HL-60 (cell line): ENCODE measurements around the gene PCSK9.
A peak's percentile ranks its signal among the peaks of the same experiment; 100 is the strongest.

Source experiments
- DNase-seq, 2 experiments: peaks; one replicate each; pipeline ENCODE4 v3.0.0-alpha.2; 2010 to 2020; ENCODE audit warnings: low read depth in 1 of 2, low spot score in 1 of 2
- H3K27ac ChIP-seq: fragments of 250-450 bp; sonication (Bioruptor Pico); replicated peaks from 2 replicates; pipeline ENCODE4 v1.5.1; 2020; ENCODE audit warnings: mild to moderate bottlenecking, moderate library complexity
- H3K27me3 ChIP-seq: fragments of 250-450 bp; sonication (Bioruptor Pico); 2 replicates; pipeline ENCODE4 v1.5.1; 2021; ENCODE audit warnings: mild to moderate bottlenecking, moderate library complexity; ENCODE audit not compliant: insufficient read depth, poor library complexity, severe bottlenecking
- H3K4me3 ChIP-seq: replicated peaks from 2 replicates; pipeline ENCODE4 v1.5.1; 2011; ENCODE audit warnings: mild to moderate bottlenecking, control low read depth, low read length; ENCODE audit not compliant: insufficient read depth
- GABPA ChIP-seq: IDR thresholded peaks from 2 replicates; pipeline ENCODE4 v1.6.1; 2012; ENCODE audit warnings: low read depth
- POLR2AphosphoS5 ChIP-seq: IDR thresholded peaks from 2 replicates; pipeline ENCODE4 v1.6.1; 2012; ENCODE audit warnings: low read depth
- SPI1 ChIP-seq: IDR thresholded peaks from 2 replicates; pipeline ENCODE4 v1.6.1; 2012; ENCODE audit warnings: low read depth, mild to moderate bottlenecking, borderline replicate concordance
- TF ChIP-seq, protein P1 (sequence below): IDR thresholded peaks from one replicate; pipeline ENCODE4 v1.5.1; 2011; ENCODE audit warnings: low read length, control low read depth, inconsistent platforms; ENCODE audit not compliant: insufficient read depth
- TF ChIP-seq, protein P2 (sequence below): IDR thresholded peaks from 2 replicates; pipeline ENCODE4 v1.6.1; 2012; ENCODE audit warnings: low read depth; ENCODE audit not compliant: insufficient replicate concordance

PCSK9 gene

DNA sequence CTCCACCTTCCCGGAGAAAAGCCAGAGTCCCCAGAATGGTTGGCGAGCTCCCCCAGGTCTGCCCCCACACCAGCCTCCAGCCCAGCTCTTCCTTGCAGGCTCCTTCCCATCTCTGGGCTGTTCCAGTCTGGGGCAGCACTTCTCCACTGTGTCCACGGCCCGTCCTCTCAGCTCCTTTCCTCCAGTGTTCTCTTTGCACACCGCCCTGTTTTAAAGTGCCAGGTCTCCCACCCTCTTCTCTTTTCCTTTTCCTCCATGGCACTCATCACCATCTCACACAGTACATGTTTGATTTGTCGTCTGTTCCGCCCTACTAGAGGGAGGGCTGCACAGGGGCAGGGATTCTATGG is 6.1 kb upstream of the PCSK9 start:
- Histone ChIP-seq H3K4me3 (no peak overlapping the region), H3K27me3 (peaks cover 8% of the 10 kb centered on the region), H3K27ac (no peak overlapping the region)
- no peak for DNase-seq
- no peak for TF ChIP-seq SPI1
- TF ChIP-seq, protein P1, sequence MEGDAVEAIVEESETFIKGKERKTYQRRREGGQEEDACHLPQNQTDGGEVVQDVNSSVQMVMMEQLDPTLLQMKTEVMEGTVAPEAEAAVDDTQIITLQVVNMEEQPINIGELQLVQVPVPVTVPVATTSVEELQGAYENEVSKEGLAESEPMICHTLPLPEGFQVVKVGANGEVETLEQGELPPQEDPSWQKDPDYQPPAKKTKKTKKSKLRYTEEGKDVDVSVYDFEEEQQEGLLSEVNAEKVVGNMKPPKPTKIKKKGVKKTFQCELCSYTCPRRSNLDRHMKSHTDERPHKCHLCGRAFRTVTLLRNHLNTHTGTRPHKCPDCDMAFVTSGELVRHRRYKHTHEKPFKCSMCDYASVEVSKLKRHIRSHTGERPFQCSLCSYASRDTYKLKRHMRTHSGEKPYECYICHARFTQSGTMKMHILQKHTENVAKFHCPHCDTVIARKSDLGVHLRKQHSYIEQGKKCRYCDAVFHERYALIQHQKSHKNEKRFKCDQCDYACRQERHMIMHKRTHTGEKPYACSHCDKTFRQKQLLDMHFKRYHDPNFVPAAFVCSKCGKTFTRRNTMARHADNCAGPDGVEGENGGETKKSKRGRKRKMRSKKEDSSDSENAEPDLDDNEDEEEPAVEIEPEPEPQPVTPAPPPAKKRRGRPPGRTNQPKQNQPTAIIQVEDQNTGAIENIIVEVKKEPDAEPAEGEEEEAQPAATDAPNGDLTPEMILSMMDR, result no peak
- TF ChIP-seq, protein P2, sequence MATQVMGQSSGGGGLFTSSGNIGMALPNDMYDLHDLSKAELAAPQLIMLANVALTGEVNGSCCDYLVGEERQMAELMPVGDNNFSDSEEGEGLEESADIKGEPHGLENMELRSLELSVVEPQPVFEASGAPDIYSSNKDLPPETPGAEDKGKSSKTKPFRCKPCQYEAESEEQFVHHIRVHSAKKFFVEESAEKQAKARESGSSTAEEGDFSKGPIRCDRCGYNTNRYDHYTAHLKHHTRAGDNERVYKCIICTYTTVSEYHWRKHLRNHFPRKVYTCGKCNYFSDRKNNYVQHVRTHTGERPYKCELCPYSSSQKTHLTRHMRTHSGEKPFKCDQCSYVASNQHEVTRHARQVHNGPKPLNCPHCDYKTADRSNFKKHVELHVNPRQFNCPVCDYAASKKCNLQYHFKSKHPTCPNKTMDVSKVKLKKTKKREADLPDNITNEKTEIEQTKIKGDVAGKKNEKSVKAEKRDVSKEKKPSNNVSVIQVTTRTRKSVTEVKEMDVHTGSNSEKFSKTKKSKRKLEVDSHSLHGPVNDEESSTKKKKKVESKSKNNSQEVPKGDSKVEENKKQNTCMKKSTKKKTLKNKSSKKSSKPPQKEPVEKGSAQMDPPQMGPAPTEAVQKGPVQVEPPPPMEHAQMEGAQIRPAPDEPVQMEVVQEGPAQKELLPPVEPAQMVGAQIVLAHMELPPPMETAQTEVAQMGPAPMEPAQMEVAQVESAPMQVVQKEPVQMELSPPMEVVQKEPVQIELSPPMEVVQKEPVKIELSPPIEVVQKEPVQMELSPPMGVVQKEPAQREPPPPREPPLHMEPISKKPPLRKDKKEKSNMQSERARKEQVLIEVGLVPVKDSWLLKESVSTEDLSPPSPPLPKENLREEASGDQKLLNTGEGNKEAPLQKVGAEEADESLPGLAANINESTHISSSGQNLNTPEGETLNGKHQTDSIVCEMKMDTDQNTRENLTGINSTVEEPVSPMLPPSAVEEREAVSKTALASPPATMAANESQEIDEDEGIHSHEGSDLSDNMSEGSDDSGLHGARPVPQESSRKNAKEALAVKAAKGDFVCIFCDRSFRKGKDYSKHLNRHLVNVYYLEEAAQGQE, result no peak
- TF ChIP-seq POLR2AphosphoS5, result no peak
- no peak for TF ChIP-seq GABPA

GRCh38 chr1:55034476-55035133 is 4.7 kb upstream of the PCSK9 start:
- Histone ChIP-seq H3K27ac (no peak overlapping the region), H3K27me3 (peaks cover 21% of the 10 kb centered on the region), H3K4me3 (no peak overlapping the region)
- TF ChIP-seq GABPA, result no peak
- TF ChIP-seq, protein P1, result no peak
- TF ChIP-seq, protein P2, result no peak
- no peak for DNase-seq

DNA sequence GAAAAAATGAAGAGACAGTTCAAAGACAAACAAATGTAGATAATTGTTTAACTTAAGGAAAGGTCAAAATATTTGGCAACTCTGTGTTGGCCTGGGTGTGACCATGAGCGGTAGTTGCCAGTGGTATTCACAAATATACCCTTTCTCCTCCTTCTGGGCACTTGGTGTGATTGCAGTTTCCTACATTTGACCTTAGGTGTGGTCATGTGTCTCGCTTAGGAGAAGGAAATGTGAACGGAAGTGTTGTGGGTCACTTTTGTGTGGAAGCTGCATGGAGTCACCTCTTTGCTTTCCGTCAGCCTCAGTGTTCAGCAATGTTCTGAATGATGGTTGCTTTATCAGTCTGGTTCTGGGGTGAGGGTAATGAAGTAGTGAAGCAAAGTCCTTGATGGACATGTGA is 3.4 kb upstream of the PCSK9 start:
- H3K27ac ChIP-seq, result no peak overlapping the region; the same call in 1 of the 2 replicates
- no peak overlapping the region for H3K4me3 ChIP-seq
- TF ChIP-seq SPI1 (no peak), GABPA (no peak), POLR2AphosphoS5 (no peak)
- TF ChIP-seq, protein P1, result no peak
- TF ChIP-seq, protein P2, result no peak
- DNase-seq, result peak; percentile 20 to 49
- H3K27me3 ChIP-seq, result peaks cover 34% of the 10 kb centered on the region
